ENCODE results near the gene GARIN3.

- TF ChIP-seq CTCF (conservative IDR thresholded peaks at IDR 0.05) (no peak), EZH2 (IDR thresholded peaks at IDR 0.05; ENCODE audit: low read depth) (no peak)
Observed at GRCh38 chr5:157178966-157179365, 12.9 kb upstream of the GARIN3 start.

Measured in PC-9 (cell line).